Measurements from ENCODE around the gene RBM23.
"Not testable (repeated sequence)": the region's sequence is repeated elsewhere in the genome, so short reads cannot be mapped to it uniquely, and the experiment has no call there.

The RBM23 gene

DNA sequence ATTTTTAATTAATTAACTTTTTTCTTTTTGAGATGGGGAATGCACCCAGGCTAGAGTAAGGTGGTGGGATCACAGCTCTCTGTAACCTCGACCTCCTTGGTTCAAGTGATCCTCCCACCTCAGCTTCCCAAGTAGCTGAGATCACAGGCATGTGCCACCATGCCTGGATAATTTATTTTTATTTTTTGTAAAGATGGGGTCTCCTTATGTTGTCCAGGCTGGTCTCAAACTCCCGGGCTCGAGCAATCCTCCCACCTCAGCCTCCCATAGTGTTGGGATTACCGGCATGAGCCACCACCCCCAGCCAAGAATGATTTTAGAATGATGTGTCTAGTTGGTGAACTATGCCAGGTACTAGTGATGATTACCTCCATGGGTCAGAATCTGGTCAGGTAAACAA, 54.0 kb downstream of the RBM23 start:
- DNase-seq (ENCODE audit: low read depth) = no peak

DNA sequence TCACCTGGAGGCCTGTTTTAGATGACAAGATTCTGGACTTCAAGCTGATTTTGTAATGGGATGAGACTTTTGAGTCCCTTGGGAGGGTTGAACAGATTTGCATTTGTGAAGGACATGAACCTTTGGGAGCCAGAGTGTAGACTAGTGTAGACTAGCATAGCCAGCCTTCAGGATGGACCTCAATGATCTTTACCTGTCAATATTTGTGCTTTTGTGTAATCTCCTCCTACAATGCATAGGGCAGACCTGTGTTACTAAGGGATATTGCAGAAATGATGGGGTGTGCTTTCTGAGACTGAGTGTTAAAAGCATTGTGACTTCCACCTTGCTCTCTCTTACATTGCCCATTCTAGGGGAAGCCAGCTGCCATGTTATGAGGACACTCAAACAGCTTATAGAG, 57.3 kb downstream of the RBM23 start:
- no peak for DNase-seq (ENCODE audit: low read depth)

DNA sequence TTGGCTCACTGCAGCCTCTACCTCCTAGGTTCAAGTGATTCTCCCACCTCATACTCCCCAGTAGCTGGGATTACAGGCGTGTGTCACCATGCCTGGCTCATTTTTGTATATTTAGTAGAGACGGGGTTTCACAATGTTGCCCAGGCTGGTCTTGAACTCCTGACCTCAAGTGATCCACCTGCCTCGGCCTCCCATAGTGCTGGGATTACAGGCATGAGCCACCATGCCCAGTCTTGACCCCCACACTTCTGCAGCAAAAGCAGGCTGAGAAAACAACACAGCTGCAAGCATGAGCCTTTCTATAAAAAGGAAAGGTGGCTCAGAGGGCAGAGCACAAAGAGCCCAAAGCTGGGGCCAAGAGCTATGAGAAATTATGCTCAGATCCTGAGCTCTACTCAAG, 58.6 kb downstream of the RBM23 start:
- not testable (repeated sequence) for DNase-seq (ENCODE audit: low read depth)

DNA sequence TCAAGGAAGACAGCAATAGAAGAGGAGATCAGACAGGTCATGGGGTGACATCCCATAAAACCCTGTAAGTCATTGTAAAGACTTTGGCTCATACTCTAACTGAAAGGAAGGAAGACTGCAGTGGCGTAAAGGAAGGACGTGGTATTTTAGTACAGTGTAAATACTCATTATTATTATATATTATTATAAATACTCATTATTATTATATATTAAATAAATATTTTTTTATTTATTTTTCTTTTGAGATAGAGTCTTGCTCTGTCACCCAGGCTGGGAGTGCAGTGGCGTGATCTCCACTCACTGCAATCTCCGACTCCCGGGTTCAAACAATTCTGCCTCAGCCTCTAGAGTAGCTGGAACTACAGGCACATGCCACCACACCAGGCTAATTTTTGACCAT, 62.5 kb downstream of the RBM23 start:
- DNase-seq (ENCODE audit: low read depth) = no peak

DNA sequence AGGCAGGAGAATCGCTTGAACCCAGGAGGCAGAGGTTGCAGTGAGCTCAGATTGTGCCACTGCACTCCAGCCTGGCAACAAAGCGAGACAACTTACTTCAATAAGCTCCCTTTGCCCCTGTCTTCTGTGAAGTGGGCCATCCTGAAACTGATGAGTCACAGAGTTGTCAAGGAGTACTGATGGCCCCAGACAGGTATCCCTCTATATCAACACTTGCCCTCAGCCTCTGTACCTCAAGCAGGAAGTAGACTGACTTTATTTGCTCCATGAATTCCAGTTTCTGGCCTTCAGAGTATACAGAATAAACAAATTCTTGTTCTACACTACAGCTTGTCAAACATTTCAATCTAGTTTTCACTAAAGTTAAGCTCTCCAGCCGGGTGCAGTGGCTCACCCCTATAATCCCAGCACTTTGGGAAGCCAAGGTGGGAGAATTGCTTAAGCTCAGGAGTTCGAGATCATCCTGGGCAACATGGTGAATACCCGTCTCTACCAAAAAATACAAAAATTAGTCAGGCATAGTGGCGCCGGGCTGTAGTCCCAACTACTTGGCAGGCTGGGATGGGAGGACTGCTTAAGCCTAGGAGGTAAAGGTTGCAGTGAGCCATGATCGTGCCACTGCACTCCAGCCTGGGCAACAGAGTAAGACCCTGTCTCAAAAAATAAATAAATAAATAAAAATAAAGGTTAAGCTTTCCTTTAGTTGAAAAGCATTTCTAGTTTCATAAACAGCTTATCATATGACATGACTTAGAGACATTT, 63.8 kb downstream of the RBM23 start:
- DNase-seq (ENCODE audit: low read depth) = no peak

DNA sequence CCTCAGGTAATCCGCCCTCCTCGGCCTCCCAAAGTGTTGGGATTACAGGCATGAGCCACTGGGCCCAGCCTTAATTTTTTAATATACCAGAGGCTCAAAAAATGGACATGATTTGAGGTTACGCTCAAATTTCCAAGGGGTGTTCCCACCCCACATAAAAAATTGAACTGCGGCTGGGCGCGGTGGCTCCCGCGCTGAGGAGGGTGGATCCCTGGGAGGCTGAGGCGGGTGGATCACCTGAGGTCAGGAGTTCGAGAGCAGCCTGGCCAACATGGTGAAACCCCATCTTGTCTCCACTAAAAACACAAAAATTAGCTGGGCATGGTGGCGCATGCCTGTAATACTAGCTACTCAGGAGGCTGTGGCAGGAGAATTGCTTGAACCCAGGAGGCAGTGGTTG, 64.7 kb downstream of the RBM23 start:
- DNase-seq (ENCODE audit: low read depth) = not testable (repeated sequence)

DNA sequence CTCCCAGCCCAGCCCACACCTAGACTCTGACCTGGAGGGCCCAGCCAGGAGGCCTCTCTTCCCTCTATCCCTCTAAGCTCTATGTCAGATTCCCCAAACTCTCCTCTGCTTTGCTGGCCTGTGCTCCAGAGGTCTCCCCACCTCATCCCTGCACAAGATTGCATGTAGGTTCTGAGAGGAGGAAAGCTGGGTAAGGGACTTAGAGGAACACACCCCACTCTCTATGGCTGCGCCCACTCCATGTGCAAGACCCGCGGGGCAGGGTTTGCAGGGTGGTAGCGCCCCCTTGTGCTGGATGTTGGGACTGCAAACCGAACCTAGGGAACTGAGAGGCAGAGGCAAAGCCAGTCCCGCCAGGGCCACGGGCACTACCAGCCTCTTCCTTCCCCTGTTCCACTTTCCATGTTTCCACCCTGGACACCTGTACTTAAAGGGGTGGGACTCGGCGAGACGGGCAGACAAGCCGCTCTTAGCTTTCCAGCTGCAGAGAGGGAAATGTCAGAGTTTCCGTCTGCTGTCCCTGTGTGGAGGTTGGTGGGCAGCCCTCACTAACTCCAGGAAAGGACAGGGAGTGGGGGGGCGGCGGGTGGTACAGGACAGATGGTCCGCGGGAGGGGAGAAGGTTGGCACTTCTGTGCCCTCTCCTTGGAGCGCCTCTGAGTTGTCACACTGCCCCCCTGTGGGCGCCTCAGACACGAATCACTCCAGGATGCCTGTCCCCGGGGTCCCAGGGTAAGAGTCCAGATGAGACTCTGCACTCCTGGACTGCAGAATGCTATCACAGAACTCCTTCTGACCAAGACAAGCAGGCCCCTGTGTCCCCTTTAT, 65.8 kb downstream of the RBM23 start:
- peak; percentile 87 for DNase-seq (ENCODE audit: low read depth)

DNA sequence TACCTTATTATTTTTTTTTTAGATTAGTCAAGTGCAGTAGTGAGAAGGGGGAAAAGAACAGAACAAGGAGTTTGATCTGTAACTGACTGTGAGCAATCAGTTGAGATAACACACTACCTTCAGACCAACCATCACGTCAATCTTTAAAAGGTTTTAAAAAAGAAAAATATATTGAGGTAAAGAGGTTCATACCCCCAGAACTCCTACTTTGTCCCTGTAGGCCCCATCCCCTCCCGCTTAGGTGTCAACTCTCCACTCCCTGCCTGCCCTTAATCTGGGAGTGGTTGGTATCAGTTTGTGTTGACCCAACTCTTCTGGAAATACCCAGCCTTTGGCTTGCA, 66.4 kb downstream of the RBM23 start:
- DNase-seq (ENCODE audit: low read depth) = no peak

DNA sequence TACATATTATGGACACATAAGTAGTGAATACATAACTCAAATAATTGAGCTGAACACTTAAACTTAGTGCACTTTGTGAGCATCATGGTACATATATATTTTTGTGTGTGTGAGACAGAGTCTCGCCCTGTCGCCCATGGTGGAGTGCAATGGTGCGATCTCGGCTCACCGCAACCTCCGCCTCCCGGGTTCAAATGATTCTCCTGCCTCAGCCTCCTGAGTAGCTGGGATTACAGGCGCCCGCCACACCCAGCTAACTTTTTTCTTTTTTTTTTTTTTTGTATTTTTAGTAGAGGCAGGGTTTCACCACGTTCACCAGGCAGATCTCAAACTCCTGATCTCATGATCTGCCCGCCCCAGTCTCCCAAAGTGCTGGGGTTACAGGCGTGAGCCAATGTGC, 66.8 kb downstream of the RBM23 start:
- not testable (repeated sequence) for DNase-seq (ENCODE audit: low read depth)

DNA sequence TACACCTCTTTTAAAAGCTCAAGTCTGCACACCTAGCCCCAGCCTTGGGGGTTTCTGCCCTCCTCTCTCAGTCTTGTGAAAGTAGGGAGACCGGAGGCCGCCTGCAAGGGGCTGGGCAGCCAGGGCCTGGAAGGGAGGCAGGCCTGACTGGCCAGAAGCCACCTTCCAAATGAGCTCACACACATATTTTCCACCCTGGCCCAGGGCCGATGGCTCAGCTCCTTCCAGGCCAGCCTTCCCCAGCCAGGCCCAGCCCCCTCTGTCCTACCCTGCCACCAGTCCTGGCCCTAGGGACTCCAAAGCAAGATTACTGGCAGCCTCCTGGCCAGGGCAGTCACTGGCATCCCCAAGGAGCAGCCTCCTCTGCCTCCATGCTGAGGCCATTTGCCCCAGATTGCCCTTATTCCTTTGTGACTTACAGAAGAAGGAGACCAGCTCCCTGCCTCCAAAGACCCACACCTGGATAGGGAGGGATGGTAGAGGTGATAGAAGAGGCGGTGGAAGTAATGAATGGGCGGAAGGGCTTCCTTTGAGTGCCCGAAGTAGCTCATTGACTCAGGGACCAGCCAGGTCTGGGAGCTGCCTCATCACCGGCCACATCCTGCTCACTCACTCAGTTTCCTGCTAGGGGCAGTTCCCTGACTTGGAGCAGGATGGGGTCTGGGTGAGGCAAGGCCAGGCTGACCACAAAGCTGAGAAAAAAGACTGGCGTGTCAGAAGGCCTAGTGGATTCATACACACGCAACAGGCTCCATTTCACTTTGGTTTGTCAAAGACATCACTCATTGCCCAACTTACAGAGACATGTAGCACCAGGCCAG, 67.8 kb downstream of the RBM23 start:
- DNase-seq (ENCODE audit: low read depth) = no peak

DNA sequence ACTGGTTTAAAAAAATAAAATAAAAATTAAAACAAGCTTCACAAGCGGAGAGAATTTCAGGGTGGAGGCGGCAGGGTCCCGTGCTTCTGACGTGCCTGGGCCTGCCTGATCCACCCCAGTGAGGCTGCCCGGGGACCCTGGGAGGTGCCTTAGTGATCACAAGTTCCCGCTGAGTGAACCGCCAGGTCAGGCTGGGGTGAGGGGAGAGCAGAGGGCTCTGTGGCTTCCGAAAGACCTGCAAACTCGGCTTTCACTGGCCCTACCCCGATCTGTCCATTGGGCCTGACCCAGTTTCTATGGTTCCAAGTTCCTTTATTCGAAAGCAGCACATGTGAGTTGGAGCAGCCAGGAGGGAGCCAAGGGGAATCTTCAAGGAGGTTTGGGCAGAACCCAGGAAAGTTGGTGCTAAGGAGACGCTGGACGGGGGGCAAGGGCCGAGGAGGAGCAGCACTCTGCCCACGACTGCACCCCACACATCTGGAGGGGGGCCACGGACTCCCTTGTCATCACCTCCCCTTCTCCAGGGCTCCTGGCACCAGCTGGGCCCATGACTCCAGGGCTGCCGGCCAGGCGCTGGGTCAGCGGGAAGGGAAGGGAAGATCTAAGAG, 69.6 kb downstream of the RBM23 start:
- DNase-seq (ENCODE audit: low read depth) = no peak

DNA sequence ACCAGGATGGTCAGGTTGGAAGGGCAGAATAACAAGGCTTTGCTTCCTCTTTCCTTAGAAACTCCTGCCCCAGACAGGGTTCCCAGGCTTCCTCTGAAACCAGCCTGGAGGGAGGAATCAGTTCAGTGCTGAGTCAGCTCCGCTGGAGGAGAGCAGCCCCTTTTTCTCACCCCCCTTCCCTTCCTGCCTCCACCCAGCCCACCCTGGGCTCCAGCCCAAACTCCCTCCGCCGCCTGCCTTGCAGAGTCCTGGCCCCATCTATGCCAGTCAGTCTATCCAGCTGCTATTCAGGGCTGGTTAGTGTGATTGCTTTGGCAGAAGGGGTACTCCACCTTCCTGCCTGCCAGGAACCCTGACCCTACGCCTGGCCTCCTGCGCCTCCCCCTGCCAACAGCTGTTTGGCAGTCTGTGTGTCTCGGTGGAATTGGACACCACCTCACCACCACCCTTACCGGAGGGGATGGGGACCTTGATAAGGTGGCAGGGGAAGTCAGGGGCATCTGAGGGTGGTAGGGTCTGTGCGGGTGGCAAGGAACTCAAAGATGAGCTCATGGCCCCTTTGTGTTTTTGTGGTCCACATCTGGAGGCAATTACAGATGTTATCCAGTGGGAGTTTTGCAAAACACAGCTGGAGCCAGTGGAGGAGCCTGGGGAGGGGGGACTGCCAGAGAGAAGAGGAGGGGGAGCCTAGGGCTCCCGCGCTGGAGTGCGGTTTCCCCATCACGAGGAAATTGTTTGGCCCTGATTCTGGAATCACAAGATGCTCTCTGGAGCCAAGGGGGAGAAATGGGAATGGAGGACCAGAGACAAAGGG, 70.4 kb downstream of the RBM23 start:
- no peak for DNase-seq (ENCODE audit: low read depth)

DNA sequence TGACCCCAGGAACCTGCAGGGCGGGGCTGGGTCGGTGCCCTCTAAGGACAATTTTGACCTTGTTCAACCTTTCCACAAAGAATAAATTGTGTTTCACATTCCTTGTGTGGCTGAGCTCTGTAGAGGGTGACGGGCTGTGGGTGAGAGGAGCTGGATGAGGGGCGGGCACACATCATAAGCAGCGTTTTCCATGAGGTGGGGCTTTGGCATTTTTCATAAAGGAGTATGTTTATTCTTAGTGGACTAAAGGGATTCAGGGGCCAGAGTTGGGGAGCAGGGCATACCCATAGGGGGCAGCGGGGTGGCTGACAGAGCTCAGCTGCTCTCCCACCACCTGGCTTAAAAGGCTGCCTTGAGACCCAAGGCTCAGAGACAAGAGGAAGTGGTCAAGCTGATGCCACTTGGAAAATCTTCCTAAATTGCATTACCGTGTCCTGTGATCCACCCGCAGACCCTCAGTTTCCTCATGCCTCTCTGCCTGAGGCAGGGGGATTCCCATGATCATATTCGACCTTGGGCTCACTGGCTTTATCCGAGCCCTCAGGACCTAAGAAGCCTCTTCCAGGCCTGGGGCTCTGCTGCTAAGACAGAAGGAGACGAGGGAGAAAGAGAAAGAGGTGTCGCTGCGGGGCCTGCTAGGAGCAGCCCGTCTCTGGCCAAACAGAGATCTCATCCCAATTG, 71.1 kb downstream of the RBM23 start:
- DNase-seq (ENCODE audit: low read depth) = no peak

DNA sequence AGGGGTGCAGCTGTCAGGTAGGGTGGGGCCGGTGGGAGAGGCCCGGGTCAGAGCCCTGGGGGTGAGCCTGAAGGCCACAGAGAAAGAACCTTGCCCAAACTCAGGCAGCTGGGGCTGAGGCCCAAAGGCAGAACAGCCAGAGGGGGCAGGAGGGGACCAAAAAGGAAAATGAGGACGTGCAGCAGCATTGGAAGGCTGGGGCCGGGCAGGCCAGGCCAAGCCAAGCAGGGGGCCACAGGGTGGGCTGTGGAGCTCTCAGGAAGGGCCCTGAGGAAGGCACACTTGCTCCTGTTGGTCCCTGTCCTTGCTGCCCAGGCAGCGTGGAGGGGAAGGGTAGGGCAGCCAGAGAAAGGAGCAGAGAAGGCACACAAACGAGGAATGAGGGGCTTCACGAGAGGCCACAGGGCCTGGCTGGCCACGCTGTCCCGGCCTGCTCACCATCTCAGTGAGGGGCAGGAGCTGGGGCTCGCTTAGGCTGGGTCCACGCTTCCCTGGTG, 72.1 kb downstream of the RBM23 start:
- DNase-seq (ENCODE audit: low read depth) = no peak

DNA sequence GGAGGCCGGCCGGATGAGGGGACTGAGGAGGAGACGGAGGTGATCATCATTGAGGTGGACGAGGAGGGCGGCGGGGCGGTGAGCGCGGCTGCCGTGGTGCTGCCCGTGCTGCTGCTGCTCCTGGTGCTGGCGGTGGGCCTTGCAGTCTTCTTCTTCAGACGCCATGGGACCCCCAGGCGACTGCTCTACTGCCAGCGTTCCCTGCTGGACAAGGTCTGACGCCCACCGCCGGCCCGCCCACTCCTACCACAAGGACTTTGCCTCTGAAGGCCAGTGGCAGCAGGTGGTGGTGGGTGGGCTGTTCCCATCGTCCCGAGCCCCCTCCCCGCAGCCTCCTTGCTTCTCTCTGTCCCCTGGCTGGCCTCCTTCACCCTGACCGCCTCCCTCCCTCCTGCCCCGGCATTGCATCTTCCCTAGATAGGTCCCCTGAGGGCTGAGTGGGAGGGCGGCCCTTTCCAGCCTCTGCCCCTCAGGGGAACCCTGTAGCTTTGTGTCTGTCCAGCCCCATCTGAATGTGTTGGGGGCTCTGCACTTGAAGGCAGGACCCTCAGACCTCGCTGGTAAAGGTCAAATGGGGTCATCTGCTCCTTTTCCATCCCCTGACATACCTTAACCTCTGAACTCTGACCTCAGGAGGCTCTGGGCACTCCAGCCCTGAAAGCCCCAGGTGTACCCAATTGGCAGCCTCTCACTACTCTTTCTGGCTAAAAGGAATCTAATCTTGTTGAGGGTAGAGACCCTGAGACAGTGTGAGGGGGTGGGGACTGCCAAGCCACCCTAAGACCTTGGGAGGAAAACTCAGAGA, 72.9 kb downstream of the RBM23 start:
- no peak for DNase-seq (ENCODE audit: low read depth)

DNA sequence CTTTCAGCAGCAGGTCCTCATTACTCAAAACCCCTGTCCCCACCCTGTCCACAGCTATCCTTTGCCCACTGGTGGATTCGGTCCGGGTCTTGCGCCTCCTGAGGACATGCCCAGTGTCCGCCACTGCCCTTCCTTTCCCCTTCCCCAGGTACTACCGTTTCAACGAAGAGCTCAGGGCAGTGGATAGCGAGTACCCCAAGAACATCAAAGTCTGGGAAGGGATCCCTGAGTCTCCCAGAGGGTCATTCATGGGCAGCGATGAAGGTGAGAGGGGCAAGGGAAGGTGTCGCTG, 73.9 kb downstream of the RBM23 start:
- DNase-seq (ENCODE audit: low read depth) = no peak

DNA sequence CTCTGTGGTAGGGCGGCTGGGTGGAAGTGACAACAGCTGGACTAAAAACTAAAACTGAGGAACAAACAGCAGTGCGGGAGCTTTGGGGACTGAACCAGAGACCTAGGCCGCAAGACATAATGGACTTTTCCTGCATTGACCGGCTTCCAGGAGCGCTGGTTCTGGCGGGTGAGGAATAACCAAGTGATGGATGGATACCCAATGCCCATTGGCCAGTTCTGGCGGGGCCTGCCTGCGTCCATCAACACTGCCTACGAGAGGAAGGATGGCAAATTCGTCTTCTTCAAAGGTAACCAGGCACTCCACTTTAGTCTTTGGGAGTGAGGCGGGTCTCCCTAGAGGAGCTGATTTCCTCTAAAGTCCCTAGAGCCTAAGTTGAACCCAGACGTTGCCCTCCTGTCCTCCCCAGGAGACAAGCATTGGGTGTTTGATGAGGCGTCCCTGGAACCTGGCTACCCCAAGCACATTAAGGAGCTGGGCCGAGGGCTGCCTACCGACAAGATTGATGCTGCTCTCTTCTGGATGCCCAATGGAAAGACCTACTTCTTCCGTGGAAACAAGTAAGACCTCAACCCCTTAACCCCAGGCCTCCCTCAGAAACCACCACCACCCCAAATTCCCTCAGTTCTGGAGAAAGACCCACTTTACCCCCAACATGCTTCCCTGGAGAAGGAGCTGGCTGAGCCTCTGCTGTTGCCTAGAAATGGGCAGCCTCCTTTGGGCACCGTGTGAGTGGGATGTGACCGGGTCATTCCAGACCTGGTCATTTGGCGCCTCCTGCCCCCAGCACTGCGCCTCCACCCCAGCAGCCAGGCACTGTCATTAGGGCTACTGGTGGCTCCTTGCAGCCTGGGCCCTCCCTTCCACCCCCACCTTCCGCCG, 74.5 kb downstream of the RBM23 start:
- DNase-seq (ENCODE audit: low read depth) = no peak
